HG03175 (cell line): ENCODE data around the gene UNG.

Experiments
- ATAC-seq: cut with Tn5 transposase; IDR thresholded peaks from one replicate; pipeline ENCODE4 v1.9.1; 2021; ENCODE audit warnings: mild to moderate bottlenecking, moderate library complexity; ENCODE audit not compliant: unreplicated experiment

The UNG gene

GRCh38 chr12:109154451-109155438 lies 57.3 kb downstream of the UNG start:
- ATAC-seq, result peak; percentile 90

GRCh38 chr12:109156036-109156435 lies 58.6 kb downstream of the UNG start:
- ATAC-seq, result no peak

GRCh38 chr12:109156586-109156985 lies 59.2 kb downstream of the UNG start:
- no peak for ATAC-seq

GRCh38 chr12:109157986-109158385 lies 60.6 kb downstream of the UNG start:
- ATAC-seq, result no peak

- no peak for ATAC-seq
These were observed 63.0 kb downstream of the UNG start for GRCh38 chr12:109160433-109160832.
